Thyroid gland (tissue), 4 donors: Measurements from ENCODE around the gene JOSD2. TPM values are rescaled to one million over a fixed set of nuclear protein-coding genes. Genes with fewer than 3 reads are reported as not detected.

ENCODE experiments used
- DNase-seq, 2 donors: peaks; one replicate each; pipeline ENCODE4 v3.0.0-alpha.2; 2019
- H3K27ac ChIP-seq, 3 donors: fragments of 200-600 bp; sonication (generic); 1 replicate in 2 of 3; 2 replicates in 1 of 3; pipeline ENCODE4 v1.5.1; 2016 to 2019; ENCODE audit warnings: mild to moderate bottlenecking in 1 of 3, moderate library complexity in 1 of 3
- H3K27me3 ChIP-seq: fragments of 200-600 bp; sonication (generic); one replicate; pipeline ENCODE4 v1.5.1; 2019
- H3K36me3 ChIP-seq, 2 donors: fragments of 200-600 bp; sonication (generic); one replicate each; pipeline ENCODE4 v1.5.1; 2016 to 2019
- H3K4me1 ChIP-seq, 2 donors: fragments of 200-600 bp; sonication (generic); one replicate each; pipeline ENCODE4 v1.5.1; 2017 to 2019
- H3K4me3 ChIP-seq, 3 donors: fragments of 200-600 bp; sonication (generic); replicated peaks in 1 of 3; 1 replicate in 2 of 3; 2 replicates in 1 of 3; pipeline ENCODE4 v1.5.1; 2016; ENCODE audit warnings: mild to moderate bottlenecking in 1 of 3
- H3K9me3 ChIP-seq: fragments of 200-600 bp; sonication (generic); one replicate; pipeline ENCODE4 v1.5.1; 2017
- POLR2A ChIP-seq, 2 donors: fragments of 450-650 bp; IDR thresholded peaks; one replicate each; pipeline ENCODE4 v1.6.1; 2017; ENCODE audit warnings: antibody characterized with exemption in 2 of 2, mild to moderate bottlenecking in 2 of 2, moderate library complexity in 1 of 2
- WGBS, 2 donors: methylation state at CpG; one replicate each; pipeline ENCODE4 v1.1.5; 2017; 5-methylcytosine and 5-hydroxymethylcytosine counted together
- intact Hi-C: fragments of 100-400 bp; cut with DNase I; formaldehyde crosslinking; loops from one replicate; pipeline ENCODE4 v1.15.1; 2023
- total RNA-seq, 4 donors: library from RNA; depleted of rRNA; stranded (reverse); fragments of >200 nt; gene quantifications; one replicate each; pipeline ENCODE4 v1.2.3, GENCODE V29; 2016
- TF ChIP-seq, protein P1 (sequence below), 6 experiments: fragments of 200-600 bp in 3 of 6; fragments of 450-650 bp in 3 of 6; sonication (generic) in 3 of 6; IDR thresholded peaks; one replicate each; pipeline ENCODE4 v1.5.1; 2016 to 2019; ENCODE audit warnings: antibody characterized with exemption in 6 of 6, mild to moderate bottlenecking in 2 of 6, inconsistent platforms in 1 of 6, moderate library complexity in 1 of 6

JOSD2 gene, protein sequence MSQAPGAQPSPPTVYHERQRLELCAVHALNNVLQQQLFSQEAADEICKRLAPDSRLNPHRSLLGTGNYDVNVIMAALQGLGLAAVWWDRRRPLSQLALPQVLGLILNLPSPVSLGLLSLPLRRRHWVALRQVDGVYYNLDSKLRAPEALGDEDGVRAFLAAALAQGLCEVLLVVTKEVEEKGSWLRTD
- total RNA-seq = 10 to 100 TPM; 23.9 to 49.5 (median 41.3) TPM

DNA sequence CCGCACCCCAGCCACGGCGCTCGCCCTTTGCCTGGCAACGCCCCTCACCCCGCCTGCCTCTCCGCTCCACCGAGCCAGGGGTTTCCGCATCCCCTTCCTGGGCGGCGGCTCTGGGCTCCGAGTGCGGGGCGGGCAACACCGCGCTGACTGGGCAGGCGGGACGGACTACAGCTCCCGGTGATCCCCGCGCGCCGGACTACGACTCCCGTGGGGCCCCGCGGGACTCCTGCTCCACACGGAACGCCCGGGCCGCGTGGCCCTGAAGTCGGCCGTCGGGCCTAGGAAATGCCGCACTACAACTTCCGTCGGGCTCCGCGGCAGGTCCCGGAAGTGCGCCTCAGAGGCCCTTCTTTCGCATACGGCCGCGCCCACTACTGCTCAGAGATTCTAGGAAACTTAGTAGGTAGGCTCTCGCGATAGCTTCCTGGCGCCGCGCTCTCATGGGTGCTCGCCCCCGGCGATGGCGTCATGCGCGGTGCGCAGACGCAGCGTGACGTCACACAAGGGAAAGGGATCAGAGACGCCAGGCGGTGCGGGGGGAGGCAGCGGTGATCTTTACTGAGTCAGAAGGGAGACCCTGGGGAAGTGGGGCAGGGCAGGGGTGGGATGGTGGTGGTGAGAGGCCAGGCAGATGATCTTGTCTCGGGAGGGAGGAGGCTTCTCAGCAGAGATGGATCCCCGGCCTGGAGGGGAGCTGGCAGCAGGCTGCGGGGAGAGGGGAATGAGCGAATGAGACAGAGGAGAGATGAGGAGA, at the start of gene JOSD2:
TSS of gene JOSD2 (minus strand) at position 123 of the 754 bp plus-strand sequence. CDS start 760 bp downstream, outside the sequence.
- H3K9me3 ChIP-seq = no peaks in the 10 kb centered on the region
- TF ChIP-seq, protein P1, sequence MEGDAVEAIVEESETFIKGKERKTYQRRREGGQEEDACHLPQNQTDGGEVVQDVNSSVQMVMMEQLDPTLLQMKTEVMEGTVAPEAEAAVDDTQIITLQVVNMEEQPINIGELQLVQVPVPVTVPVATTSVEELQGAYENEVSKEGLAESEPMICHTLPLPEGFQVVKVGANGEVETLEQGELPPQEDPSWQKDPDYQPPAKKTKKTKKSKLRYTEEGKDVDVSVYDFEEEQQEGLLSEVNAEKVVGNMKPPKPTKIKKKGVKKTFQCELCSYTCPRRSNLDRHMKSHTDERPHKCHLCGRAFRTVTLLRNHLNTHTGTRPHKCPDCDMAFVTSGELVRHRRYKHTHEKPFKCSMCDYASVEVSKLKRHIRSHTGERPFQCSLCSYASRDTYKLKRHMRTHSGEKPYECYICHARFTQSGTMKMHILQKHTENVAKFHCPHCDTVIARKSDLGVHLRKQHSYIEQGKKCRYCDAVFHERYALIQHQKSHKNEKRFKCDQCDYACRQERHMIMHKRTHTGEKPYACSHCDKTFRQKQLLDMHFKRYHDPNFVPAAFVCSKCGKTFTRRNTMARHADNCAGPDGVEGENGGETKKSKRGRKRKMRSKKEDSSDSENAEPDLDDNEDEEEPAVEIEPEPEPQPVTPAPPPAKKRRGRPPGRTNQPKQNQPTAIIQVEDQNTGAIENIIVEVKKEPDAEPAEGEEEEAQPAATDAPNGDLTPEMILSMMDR (IDR thresholded peaks at IDR 0.05) = peak in 1 of 6 experiments; percentile 31
- peak in 1 of 2 donors; percentile 60 for TF ChIP-seq POLR2A (IDR thresholded peaks at IDR 0.05)
- intact Hi-C loops = loop anchor here (5.0 kb wide), 1 partner anchor 34 kb away; the partner anchor contains the start of genes EMC10 and GARIN5A
- H3K4me1 ChIP-seq = peaks cover 6 to 10% of the 10 kb centered on the region in 2 donors
- WGBS, 2 donors = 1% methylated on average over 36 to 42 of the region's 69 CpGs
- H3K4me3 ChIP-seq = peak within 1 kb of the TSS in 2 of 3 donors; percentile 59 to 69
- H3K27me3 ChIP-seq = no peaks in the 10 kb centered on the region
- peaks cover 0 to under 1% of the 10 kb centered on the region in 2 donors for H3K36me3 ChIP-seq
- peak within 1 kb of the TSS in 2 of 3 donors; percentile 64 to 69 for H3K27ac ChIP-seq
- peak; percentile 98 for DNase-seq

DNA sequence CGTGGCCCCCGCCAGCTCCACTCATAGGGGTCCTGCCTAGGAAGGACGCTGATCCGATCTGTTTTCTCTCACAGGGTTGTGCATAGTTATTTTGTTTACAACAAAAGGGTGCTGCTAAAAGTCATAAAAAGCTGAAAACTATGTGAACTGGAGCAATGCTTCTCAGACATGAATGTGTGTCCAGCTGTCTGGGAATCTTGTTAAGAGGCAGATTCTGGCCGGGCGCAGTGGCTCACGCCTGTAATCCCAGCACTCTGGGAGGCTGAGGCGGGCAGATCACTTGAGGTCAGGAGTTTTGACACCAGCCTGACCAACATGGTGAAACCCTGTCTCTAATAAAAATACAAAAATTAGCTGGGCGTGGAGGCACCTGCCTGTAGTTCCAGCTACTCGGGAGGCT, 48.6 kb upstream of the JOSD2 start:
- Histone ChIP-seq H3K36me3 (no peaks in the 10 kb centered on the region), H3K9me3 (no peaks in the 10 kb centered on the region), H3K4me1 (peaks cover 12 to 17% of the 10 kb centered on the region in 2 donors), H3K27ac (no peak overlapping the region), H3K4me3 (no peak overlapping the region), H3K27me3 (peaks cover 3% of the 10 kb centered on the region)
- WGBS, 2 donors = 36 to 57% methylated on average over 10 of the region's 10 CpGs
- intact Hi-C loops = no loop called here
- DNase-seq = peak; percentile 14 to 27
- no peak for TF ChIP-seq POLR2A (IDR thresholded peaks at IDR 0.05)
- TF ChIP-seq, protein P1 (IDR thresholded peaks at IDR 0.05) = no peak

DNA sequence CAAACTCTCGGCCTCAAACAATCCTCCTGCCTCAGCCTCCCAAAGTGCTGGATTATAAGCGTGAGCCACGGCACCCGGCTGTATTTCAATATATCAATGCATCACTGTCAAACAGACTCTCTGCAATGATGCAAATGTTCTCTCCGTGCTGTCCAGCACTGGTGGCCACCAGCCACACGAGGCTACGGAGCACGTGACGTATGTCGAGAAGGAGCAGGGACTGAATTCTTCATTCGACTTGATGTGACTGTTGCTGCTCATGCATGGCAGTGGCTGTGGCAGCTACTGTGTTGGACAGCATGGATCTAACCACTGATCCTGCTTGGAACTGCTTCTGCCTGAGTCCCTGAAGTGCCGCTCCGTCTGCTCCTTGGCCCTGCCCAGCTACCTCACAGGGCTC, 47.5 kb upstream of the JOSD2 start:
- intact Hi-C loops = no loop called here
- Histone ChIP-seq H3K4me3 (no peak overlapping the region), H3K9me3 (no peaks in the 10 kb centered on the region), H3K27ac (no peak overlapping the region), H3K36me3 (no peaks in the 10 kb centered on the region), H3K27me3 (peaks cover 3% of the 10 kb centered on the region), H3K4me1 (peaks cover 12 to 17% of the 10 kb centered on the region in 2 donors)
- TF ChIP-seq POLR2A (IDR thresholded peaks at IDR 0.05) = no peak
- TF ChIP-seq, protein P1 (IDR thresholded peaks at IDR 0.05) = no peak
- DNase-seq = no peak
- 92 to 94% methylated on average over 8 to 13 of the region's 13 CpGs for whole genome bisulfite sequencing, 2 donors

DNA sequence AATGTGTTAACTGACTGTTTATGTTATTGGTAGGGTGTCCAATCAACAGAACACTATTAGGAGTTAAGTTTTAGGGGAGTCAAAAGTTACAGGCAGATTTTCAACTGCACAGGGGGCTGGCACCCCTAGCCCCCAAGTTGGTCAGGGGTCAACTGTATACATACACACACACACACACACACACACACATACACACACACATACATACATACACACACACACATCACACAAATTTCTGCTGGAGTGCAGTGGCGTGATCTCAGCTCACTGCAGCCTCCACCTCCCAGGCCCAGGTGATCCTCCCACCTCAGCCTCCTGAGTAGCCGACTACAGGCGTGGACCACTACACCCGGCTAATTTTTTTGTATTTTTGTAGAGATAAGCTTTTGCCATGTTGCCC, 47.0 kb upstream of the JOSD2 start:
- 92 to 94% methylated on average over 4 of the region's 4 CpGs for WGBS, 2 donors
- intact Hi-C loops = no loop called here
- Histone ChIP-seq H3K27ac (no peak overlapping the region), H3K36me3 (no peaks in the 10 kb centered on the region), H3K4me3 (no peak overlapping the region), H3K27me3 (peaks cover 2% of the 10 kb centered on the region), H3K9me3 (no peaks in the 10 kb centered on the region), H3K4me1 (peaks cover 12 to 17% of the 10 kb centered on the region in 2 donors)
- no peak for DNase-seq
- TF ChIP-seq POLR2A (IDR thresholded peaks at IDR 0.05) = no peak
- TF ChIP-seq, protein P1 (IDR thresholded peaks at IDR 0.05) = no peak
